CD4-positive, alpha-beta T cell treated with Interleukin-12 subunit alpha and Interleukin-12 subunit beta, for 1 hour (primary cell): ENCODE results near the gene RALGAPA2.

ENCODE experiments used
- DNase-seq: peaks from one replicate; pipeline ENCODE4 v3.0.0-alpha.2; 2020

Gene RALGAPA2

DNA sequence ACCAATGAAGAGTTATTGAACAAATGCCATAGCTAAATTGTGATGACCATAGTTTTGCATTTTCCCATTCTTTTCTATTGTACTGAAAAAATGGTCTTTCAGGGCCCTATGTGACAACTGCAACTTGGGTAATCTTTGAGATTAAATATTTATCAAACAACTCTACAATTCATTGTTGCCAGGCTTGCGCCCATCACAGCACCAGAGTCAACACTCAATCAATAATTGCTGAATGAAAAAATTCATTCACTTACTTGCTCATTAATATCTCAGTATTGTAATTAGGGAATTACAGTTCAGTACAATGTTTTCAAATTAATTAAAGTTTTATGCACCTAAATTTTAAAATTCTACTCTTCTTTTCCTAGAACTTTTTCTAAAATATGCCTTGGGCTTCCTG is 7.7 kb upstream of the RALGAPA2 start:
- DNase-seq, result no peak

DNA sequence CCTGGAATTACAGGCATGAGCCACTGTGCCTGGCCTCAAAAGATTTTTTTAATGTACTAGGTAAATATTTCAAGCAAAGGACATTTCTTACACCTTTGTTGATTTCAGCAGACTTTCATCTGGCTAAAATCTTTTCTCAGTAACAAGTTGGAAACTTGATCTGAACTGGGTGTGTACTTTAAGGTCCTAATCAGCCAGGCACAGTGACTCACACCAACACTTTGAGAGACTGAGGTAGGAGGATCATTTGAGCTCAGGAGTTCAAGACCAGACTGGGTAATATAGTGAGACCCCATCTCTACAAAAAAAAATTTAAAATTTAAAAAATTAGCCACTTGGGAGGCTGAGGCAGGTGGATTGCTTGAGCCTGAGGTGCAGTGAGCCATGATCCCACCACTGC is 7.0 kb upstream of the RALGAPA2 start:
- no peak for DNase-seq

DNA sequence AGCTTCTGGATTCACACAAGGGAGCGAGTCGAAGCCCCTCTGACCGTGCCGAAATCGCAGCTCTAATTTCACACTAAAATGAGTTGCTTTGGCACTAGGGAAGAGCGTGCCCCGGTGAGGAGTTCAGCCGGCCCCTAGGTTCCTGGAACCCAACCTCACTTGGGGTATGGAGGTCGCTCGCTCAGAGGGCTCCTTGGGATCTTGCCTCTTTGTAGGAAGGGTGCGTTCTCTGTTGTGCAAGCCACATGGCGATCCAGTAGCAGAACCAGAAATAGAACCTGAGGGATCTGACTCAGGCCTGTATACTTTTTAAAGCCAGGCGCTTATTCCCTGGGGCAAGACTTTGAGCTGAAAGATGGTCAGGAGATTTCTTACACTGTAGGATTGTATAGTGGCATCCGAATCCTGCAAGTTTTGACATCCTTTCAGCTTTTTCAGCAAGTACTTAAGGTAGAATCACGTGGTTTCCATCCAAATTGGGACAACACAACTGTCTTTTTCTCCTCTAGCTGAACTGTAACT is 861 bp upstream of the RALGAPA2 start:
- DNase-seq, result no peak

DNA sequence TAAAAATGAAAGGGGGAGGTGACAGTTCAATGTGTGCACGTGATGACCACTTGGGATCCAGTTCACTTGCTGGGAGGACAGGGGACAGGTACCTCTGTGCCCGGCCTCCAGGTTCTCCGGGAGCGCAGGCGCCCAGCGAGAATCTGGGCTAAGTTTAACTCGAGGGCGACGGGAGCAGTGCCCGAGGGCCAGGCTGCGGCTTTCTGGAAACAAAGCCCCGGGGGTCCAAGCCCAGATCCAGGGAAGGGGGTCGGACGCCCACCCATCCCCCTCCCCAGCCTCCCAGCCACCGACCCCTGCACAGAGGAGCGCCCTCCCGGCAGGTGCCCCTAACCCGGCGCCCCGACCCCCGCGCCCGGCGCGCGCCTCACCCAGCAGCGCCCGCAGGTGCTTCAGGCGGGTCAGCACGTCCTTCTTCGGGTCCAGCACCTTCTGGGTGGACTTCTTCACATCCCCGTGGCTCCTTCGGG is 405 bp downstream of the RALGAPA2 start:
- peak; percentile 4 for DNase-seq

DNA sequence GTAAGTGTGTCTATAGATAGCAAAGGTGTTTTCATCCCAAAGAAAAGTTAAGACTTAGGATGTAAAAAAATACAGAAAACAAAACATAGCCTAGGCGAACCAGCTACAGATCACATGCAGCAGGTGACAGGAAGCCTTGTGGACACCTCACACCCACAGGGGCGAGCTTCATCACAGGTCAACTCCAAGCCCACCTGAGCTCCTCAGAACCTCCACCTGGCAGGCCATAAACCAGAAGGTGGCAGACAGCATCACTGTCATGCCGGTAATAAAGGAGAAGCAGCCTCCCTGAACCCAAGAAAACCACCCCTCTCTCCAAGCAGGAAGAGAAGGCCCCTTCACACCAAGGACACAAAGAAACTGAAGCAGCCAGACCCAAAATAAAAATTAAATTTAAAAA is 1.0 kb downstream of the RALGAPA2 start:
- peak; percentile 22 for DNase-seq

DNA sequence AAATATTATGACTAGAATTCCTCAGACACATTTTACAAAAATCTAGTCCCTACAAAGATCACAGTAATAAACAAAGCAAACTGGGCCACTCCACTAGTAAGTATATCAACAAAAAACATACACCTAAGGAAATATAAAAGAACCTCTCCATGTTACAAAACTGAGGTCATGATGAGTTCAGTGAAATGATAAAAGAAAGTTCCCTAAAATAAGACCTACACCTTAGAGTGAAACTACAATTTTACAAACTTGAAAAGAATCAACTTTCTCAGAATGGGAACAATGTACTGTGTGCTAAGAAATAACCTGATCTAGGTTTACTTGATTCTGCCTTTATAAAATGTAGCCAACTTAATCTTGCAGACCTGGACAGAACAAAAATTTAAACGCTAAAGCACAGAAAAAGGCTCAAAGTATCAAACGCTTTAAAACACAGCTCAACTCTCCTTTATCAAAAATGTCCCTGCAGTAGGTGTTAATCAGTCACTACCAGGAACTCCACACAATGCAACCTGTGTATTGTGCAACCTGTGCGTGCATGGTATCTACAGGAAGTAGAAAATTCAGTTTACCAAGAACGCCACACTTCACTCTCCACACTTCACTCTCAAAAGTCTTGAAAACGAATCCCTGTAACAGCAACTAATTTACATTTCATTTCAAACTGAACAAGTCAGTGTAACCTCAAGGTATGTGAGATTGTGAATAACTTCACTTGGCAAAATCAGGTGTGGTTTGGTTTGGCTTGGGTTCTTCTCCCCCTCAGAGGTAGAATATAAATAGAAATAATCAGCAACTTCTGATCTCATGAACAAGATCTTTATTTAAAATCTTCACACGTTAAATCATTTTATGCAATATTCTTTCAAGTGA is 1.8 kb downstream of the RALGAPA2 start:
- peak; percentile 34 for DNase-seq

DNA sequence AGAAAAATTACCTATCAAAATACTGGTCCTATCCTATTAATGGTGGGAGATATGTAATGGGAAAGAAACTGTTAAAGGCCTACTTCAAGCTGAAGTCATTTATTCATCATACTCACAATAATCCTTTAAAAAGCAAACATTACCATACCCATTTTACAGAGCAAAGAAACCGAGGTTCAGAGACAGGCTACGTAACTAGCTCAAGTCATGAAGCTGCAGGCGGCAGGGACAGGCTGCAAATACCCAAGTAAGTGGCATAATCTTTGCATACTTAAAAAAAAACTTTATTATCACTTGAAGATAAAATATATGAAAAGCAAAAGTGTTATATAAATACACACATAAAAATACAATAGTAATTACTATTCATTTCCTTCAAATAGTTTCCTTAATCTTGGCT is 2.6 kb downstream of the RALGAPA2 start:
- DNase-seq, result no peak

DNA sequence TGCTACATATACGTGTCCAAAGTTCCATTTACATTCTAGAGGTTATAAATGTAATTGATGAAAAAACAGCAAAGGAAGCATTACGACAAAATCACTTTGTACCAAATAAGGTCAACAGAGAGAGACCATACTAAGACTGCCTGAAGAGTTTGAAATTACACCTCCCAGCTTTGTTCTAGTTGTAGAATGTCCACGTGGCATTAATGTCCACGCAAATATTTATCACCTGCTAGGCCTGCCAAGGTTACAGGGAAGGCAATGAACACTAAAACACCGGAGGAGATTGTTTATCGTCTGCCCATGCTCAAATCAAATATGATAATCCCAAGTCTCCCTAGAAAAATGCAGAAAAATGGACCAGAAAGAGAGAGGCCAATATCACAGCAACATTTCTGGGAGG is 6.2 kb downstream of the RALGAPA2 start:
- DNase-seq, result no peak

DNA sequence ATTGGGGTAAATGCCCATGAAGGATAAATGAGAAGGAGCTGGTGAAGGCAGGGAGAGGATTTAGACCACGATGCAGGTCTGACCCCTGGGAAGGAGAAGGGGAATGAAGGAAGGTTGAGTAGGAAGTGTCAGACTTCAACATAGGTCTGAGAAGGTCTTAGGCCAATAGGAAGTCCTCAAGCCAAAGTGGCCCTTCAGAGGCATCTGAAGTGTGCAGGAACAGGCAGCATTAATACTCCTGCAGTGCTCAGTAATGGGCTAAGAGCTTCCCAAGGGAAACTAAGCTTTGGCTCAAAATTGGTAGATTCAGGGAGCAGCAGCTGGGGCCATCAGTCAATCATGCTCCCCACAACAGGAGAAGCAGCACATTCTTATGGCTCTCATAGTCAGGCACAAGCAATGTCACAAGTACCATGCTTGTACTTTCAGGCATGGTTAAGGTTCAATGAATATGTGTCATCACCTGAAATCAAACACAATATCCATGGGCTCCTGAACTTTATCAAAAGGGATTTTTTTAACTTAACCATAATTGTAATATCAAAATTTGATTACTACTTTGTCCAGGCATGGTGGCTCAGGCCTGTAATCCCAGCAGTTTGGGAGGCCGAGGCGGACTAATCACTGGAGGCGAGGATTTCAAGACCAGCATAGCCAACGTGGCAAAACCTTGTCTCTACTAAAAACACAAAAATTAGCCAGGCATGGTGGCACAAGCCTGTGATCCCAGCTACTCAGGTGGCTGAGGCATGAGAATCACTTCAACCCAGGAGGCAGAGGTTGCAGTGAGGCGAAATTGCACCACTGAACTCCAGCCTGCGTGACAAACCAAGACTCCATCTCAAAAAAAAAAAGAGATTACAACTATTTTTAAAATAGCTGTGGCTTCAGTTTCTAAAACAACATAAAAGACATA is 9.9 kb downstream of the RALGAPA2 start:
- no peak for DNase-seq

DNA sequence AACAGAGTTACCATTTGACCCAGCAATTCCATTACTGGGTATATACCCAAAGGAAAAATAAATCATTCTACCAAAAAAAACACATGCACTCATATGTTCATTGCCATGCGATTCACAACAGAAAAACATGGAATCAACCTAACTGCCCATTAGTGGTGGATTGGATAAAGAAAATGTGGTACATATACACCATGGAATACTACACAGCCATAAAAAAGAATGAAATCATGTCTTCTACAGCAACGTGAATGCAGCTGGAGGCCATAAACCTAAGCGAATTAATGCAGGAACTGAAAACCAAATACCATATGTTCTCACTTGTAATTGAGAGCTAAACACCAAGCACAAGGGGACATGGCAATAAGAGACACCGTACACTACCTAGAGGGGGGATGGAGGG is 12.5 kb downstream of the RALGAPA2 start:
- DNase-seq, result no peak

DNA sequence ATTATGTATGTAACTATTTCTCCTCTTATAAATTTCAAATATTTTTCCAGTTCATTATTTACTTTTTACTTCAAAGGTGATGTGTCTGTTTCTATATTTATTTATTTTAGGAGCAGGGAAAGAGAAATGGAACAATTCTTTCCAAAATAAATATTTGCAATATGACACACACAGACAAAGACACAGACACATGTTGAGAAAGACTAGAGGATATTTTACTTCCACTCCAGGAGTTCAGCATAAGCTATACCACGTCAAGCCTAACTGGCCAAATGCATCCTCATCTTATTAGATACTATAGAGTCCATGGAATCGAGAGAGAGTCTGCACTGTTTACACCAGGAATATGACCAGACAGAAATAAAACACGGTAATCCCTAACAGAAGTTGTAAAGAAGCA is 13.3 kb downstream of the RALGAPA2 start:
- no peak for DNase-seq

DNA sequence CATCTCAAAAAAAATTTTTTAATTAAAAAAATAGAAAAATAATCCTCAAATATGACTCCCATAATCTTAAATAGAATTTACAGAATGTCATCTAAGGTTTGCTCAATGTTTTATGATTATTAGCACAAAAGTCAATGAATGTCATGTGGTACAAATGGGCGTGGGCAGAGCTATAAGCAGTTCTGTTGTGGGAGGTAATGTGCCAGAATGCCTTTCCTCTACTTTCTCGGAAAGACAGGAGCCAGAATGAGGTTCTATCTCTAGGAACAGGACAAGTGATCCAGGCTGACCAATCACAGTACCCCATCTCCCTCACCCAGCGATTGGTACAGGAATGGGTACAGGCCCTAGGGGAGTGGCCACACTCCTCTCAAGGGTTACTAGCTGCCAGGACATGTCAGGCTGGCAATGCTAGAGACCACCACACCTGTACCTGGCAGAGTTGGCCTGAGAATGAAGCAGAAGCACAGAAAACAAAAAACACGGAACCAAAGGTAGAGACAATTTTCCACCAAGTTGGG is 15.1 kb downstream of the RALGAPA2 start:
- DNase-seq, result no peak

DNA sequence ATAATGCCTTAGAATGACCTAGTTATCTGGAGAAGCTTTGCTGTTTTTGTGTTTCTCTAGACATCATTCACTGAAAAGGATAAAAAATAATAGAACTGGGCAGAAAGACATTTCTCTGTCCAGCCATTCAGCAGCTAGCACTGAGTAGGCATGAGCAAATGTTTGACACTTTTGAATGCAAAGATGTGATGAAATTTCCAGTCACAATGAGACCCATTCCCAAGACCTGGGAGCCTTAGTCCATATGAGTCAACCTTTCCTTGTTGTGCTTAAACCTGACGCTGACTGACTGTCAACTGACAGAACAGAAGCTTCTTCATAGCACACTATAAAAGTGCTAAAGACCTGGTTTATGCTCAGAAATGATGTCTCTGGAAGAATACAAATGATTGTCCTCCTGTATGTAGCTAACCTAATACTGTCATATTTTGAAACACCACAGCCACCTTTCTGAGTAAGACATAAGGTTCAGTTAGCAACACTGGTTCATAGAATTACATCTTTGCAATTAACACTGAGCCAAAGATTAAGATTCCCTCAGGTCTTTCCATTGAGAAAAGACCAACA is 17.1 kb downstream of the RALGAPA2 start:
- DNase-seq, result no peak

DNA sequence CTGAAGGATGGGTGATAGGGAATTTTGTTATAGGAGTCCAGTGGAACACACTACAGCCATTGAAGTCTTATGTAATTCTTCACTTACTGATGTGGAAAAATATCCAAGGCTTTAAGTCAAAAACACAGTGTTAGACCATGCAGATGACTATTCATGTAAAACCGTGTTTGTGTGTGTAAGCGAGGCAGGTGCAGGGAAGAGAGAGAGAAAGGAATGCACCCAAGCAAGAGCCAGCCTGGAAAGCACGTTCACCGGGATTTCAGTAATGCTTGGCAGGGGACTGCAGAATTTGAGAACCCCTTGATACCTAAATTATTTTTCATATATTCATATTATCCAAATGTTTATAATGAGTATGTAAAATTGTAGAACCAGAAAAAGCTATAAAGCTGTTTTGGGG is 17.9 kb downstream of the RALGAPA2 start:
- no peak for DNase-seq

DNA sequence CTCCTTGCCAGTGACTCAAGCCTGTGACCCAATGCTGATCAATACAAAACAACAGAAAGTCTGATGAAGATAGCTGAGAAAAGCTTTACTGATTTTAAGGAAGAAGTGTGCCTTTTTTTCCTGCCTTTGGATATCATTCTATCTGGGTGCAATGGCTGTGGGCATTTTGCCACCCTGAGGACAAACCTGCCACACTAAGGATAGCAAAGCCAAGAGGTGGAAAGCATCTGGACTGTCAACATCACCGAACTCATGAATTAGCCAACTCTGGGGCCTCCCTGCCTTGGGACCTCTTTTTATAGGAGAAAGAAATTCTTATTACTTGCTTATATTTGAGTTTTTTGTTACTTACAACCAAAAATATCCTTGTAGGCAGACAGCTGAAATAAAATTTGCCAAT is 19.9 kb downstream of the RALGAPA2 start:
- no peak for DNase-seq

DNA sequence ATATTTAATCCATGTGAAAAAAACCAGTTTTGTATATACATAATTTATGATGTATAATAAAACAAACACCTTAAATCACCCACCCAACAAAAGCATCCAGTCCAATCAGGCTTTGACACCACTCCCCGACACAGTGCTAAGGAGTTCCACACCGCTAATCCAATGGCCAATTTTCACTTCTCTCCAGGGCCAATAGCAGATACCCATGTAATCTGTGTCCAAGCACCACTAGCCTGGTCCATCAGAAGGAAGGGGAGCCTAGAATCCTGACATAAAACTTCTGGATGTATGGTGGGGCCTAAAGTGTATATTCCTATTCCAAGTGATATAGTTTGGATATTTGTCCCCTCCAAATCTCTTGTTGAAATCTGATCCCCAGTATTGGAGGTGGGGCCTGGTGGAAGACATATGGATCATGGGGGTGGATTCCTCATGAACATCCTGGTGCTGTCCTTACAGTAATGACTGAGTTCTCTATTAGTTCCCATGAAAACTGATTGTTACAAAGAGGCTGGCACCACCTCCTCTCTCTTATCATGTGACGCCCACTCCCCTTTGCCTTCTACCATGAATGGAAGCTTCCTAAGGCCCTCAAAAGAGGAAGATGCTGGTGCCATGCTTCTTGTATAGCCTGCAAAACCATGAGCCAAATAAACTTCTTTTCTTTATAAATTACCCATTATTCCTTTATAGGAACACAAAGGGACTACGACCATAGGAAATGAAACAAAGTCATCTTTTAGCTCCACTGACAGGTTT is 20.8 kb downstream of the RALGAPA2 start:
- no peak for DNase-seq

DNA sequence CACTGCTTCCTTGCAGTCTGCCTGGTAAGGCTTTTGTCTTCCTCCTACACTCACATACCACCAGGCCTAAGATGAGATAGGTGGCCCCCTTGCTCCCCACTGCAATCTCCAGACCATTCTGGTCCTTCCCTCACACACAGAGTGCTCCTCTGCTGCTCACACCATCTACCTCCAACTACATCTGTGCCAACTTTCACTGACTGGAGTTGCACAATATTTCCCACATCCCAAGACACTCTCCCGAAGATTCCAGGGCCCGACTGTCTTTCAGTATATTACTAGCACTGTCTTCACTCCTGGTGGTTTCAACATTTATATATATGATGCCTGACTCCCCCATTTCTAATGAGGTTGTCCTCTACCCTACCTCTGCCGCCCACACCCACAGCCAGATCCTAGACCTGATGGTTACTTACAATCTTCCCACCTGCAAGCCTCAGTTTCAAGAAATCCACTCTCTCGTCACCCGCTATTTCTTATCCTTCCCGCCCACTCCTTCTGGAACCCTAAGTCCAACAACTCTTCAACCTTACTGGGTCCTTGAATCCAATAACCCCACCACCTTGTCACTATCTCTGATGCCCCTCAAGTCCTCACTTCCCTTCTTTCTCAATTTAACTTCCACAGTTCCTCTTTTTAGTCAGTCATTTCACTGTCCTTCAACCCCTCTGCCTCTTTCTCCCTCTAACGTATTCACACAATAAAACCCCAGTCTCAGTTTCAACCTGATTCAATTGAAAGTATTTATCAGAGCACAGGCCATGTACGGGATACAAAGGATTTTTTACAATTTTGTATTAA is 21.6 kb downstream of the RALGAPA2 start:
- no peak for DNase-seq

DNA sequence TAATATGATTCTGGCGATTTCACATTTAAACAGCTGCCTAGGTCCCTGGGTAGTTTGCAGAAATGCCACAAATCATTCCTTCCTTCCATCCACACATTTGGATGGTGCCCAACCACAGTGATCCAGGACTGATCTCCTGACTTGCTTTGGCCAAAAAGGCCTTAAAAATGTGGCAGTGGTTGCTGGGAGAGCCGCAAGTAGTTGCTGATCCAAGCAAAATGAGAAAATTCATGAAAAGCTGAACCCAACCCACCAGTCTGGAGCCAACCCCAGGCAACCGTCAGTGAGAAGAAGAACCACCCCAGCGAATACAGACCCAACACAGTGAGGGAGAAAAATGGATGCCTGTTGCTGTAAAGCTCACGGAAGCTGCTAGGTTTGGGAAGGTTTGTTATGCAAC is 25.1 kb downstream of the RALGAPA2 start:
- DNase-seq, result no peak

DNA sequence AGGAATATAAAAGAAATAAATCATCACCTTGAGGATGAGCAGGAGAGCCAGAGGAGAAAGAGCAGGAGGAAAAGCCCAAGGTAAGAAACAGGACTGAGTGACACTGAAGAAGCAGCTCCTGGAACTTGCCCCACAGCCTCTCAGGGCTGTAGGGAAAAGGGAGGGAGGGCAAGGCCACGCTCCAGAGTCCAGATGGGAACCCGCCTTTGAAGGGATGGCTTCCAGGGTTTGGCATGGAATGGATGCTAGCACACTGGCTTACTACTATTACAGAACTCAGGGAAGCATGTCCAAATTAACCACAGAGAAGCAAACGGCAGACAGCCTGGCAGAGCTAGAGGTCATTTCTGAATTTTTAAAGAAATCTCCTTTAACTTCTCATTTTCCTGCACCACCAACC is 26.8 kb downstream of the RALGAPA2 start:
- DNase-seq, result no peak

DNA sequence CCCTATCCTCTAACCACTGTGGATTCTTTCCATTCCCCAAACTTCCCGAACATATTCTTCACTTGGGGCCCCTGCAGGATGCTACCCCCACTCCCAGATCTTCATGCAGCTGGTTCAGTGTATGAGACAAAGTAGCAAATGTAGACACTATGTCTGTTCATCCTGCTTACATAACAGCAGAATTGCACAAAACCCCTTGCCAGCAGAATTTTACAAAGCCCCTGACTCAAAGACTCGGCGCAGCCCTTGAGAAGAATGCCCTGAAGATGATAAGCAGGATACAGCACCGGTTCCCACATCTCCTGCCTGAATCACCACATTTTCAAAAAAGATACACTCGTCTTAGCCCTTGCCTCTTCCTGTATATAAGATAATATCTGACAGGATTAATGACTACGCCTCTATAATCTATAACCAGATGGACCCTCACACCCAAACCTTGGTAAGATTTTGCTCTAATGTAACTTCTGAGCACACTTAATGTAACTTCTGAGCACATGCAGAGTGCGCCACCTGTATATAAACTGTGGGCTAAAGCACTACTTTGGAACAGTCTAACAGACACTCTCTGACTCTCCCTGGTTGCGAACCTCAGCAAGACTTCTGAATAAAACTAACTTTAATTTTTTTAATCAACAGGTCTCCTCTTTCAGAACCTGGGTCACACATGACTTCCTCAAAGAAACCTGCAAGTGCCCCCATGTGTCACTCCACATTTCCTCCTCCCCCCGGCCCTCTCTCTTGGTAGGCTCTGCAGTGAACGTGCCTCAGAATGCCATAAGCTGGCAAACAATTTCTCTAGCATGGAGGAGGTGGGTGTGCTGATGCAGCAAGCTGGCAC is 28.7 kb downstream of the RALGAPA2 start:
- no peak for DNase-seq
